HG03558 (cell line): ENCODE results near the gene CCDC141.

Source experiments
- ATAC-seq: cut with Tn5 transposase; IDR thresholded peaks from one replicate; pipeline ENCODE4 v1.9.1; 2021; ENCODE audit warnings: moderate number of reproducible peaks; ENCODE audit not compliant: unreplicated experiment; ENCODE audit errors: extremely low read depth

The CCDC141 gene

GRCh38 chr2:178980815-178981214 is 69.1 kb downstream of the CCDC141 start:
- ATAC-seq, result no peak

- no peak for ATAC-seq
These were observed 71.3 kb downstream of the CCDC141 start for GRCh38 chr2:178978667-178979066.

- no peak for ATAC-seq
These were observed 73.6 kb downstream of the CCDC141 start for GRCh38 chr2:178976351-178976750.

- ATAC-seq, result no peak
These were observed 87.0 kb downstream of the CCDC141 start for GRCh38 chr2:178962805-178963433.

- ATAC-seq, result no peak
These were observed 87.8 kb downstream of the CCDC141 start for GRCh38 chr2:178962152-178962551.

GRCh38 chr2:178954049-178954448 is 95.9 kb downstream of the CCDC141 start:
- ATAC-seq, result no peak

GRCh38 chr2:178951266-178952006 is 98.5 kb downstream of the CCDC141 start:
- no peak for ATAC-seq

GRCh38 chr2:178949584-178949983 is 100.4 kb downstream of the CCDC141 start:
- peak; percentile 77 for ATAC-seq

GRCh38 chr2:178949151-178949550 is 100.8 kb downstream of the CCDC141 start:
- ATAC-seq, result no peak

- ATAC-seq, result no peak
These were observed 102.9 kb downstream of the CCDC141 start for GRCh38 chr2:178947006-178947405.

GRCh38 chr2:178946494-178946893 is 103.4 kb downstream of the CCDC141 start:
- ATAC-seq, result no peak

GRCh38 chr2:178943745-178944144 is 106.2 kb downstream of the CCDC141 start:
- no peak for ATAC-seq

- ATAC-seq, result no peak
These were observed 115.4 kb downstream of the CCDC141 start for GRCh38 chr2:178934571-178934970.

GRCh38 chr2:178933493-178933892 is 116.4 kb downstream of the CCDC141 start:
- no peak for ATAC-seq

GRCh38 chr2:178928077-178928476 is 121.9 kb downstream of the CCDC141 start:
- peak; percentile 57 for ATAC-seq

- no peak for ATAC-seq
These were observed 122.8 kb downstream of the CCDC141 start for GRCh38 chr2:178927173-178927572.

GRCh38 chr2:178924817-178925216 is 125.1 kb downstream of the CCDC141 start:
- ATAC-seq, result no peak

- no peak for ATAC-seq
These were observed 126.4 kb downstream of the CCDC141 start for GRCh38 chr2:178923546-178923945.

- no peak for ATAC-seq
These were observed 128.9 kb downstream of the CCDC141 start for GRCh38 chr2:178920916-178921513.

- no peak for ATAC-seq
These were observed 132.4 kb downstream of the CCDC141 start for GRCh38 chr2:178917555-178917954.

- no peak for ATAC-seq
These were observed 134.3 kb downstream of the CCDC141 start for GRCh38 chr2:178915423-178916173.
